ENCODE data around the gene PPRC1.

The PPRC1 gene

DNA sequence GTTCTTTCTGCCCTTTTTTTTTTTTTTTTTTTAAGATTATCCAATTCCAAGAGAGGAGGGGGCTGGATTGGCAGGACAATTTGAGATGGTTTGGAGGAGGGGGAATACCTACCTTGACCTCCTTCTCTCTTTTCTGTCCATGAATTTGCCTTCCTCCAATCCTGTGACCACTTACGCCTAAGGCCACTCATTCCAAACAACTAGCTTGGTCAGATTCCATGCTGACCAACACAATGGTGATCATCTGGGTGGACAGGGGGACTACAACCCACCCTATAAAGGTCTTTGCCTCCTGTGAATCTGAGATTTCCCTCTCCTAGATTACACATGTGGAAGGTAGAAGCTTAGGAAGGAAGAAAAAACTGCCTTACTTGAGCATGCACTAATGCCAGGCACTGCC, 10.4 kb upstream of the PPRC1 start:
- TF ChIP-seq, protein P1, sequence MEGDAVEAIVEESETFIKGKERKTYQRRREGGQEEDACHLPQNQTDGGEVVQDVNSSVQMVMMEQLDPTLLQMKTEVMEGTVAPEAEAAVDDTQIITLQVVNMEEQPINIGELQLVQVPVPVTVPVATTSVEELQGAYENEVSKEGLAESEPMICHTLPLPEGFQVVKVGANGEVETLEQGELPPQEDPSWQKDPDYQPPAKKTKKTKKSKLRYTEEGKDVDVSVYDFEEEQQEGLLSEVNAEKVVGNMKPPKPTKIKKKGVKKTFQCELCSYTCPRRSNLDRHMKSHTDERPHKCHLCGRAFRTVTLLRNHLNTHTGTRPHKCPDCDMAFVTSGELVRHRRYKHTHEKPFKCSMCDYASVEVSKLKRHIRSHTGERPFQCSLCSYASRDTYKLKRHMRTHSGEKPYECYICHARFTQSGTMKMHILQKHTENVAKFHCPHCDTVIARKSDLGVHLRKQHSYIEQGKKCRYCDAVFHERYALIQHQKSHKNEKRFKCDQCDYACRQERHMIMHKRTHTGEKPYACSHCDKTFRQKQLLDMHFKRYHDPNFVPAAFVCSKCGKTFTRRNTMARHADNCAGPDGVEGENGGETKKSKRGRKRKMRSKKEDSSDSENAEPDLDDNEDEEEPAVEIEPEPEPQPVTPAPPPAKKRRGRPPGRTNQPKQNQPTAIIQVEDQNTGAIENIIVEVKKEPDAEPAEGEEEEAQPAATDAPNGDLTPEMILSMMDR (IDR thresholded peaks at IDR 0.05; ENCODE audit: low read length): no peak
- no peak overlapping the region for H3K4me2 ChIP-seq (ENCODE audit: low read depth, low read length)
- no peaks in the 10 kb centered on the region for H4K20me1 ChIP-seq (ENCODE audit: insufficient read depth, low read length)
- H2AFZ ChIP-seq (ENCODE audit: low read length): no peak overlapping the region
- no peaks in the 10 kb centered on the region for H3K9me3 ChIP-seq (replicated peaks; ENCODE audit: insufficient read depth, low read length)
- no peak overlapping the region for H3K27ac ChIP-seq (ENCODE audit: low read length)
- H3K4me1 ChIP-seq (ENCODE audit: low read length): peaks cover 13% of the 10 kb centered on the region
- H3K36me3 ChIP-seq (replicated peaks; ENCODE audit: insufficient read depth, low read length): no peaks in the 10 kb centered on the region
- no peaks in the 10 kb centered on the region for H3F3A ChIP-seq (ENCODE audit: insufficient read depth, low read length)
- H3K9ac ChIP-seq (ENCODE audit: low read length): no peak overlapping the region
- no peaks in the 10 kb centered on the region for H3K9me2 ChIP-seq (replicated peaks; ENCODE audit: insufficient read depth, low read length)
- H3K27me3 ChIP-seq (replicated peaks; ENCODE audit: insufficient read depth, low read length): no peaks in the 10 kb centered on the region
- H3K4me3 ChIP-seq (ENCODE audit: low read length): no peak overlapping the region
- peaks cover 23% of the 10 kb centered on the region for H3K79me2 ChIP-seq (ENCODE audit: low read length)
- DNase-seq: no peak

- TF ChIP-seq, protein P1 (IDR thresholded peaks at IDR 0.05; ENCODE audit: low read length): no peak
- TF ChIP-seq EZH2phosphoT487 (IDR thresholded peaks at IDR 0.05; ENCODE audit: low read length): no peak
- no peak for TF ChIP-seq EZH2 (optimal IDR thresholded peaks at IDR 0.05; ENCODE audit: low read depth, low read length)
- Histone ChIP-seq H3K9me3 (replicated peaks; ENCODE audit: insufficient read depth, low read length) (no peaks in the 10 kb centered on the region), H3K27me3 (replicated peaks; ENCODE audit: insufficient read depth, low read length) (no peaks in the 10 kb centered on the region), H3K4me3 (ENCODE audit: low read length) (no peak overlapping the region), H3K4me2 (ENCODE audit: low read depth, low read length) (no peak overlapping the region), H3K36me3 (replicated peaks; ENCODE audit: insufficient read depth, low read length) (no peaks in the 10 kb centered on the region), H3F3A (ENCODE audit: insufficient read depth, low read length) (no peaks in the 10 kb centered on the region), H4K20me1 (ENCODE audit: insufficient read depth, low read length) (no peaks in the 10 kb centered on the region), H2AFZ (ENCODE audit: low read length) (no peak overlapping the region), H3K9me2 (replicated peaks; ENCODE audit: insufficient read depth, low read length) (no peaks in the 10 kb centered on the region), H3K27ac (ENCODE audit: low read length) (no peak overlapping the region), H3K79me2 (ENCODE audit: low read length) (peaks cover 17% of the 10 kb centered on the region), H3K4me1 (ENCODE audit: low read length) (peaks cover 13% of the 10 kb centered on the region; the same call in 1 of the 2 replicates), H3K9ac (ENCODE audit: low read length) (no peak overlapping the region)
- no peak for DNase-seq
Measured at GRCh38 chr10:102123223-102123622, 9.6 kb upstream of the PPRC1 start.

- Histone ChIP-seq H3K27ac (ENCODE audit: low read length) (no peak overlapping the region), H4K20me1 (ENCODE audit: insufficient read depth, low read length) (peaks cover 12% of the 10 kb centered on the region; the same call in 1 of the 2 replicates), H3K36me3 (replicated peaks; ENCODE audit: insufficient read depth, low read length) (no peaks in the 10 kb centered on the region), H3K9me2 (replicated peaks; ENCODE audit: insufficient read depth, low read length) (no peaks in the 10 kb centered on the region), H3K79me2 (ENCODE audit: low read length) (peaks cover 37% of the 10 kb centered on the region), H3K4me3 (ENCODE audit: low read length) (0 out of 2 replicates have a peak overlapping the region, but pooled peaks have one; percentile 91), H3F3A (ENCODE audit: insufficient read depth, low read length) (no peaks in the 10 kb centered on the region), H3K27me3 (replicated peaks; ENCODE audit: insufficient read depth, low read length) (no peaks in the 10 kb centered on the region), H3K4me1 (ENCODE audit: low read length) (0 out of 2 replicates have a peak, but pooled peaks cover 13% of the 10 kb centered on the region), H3K9me3 (replicated peaks; ENCODE audit: insufficient read depth, low read length) (no peaks in the 10 kb centered on the region), H3K4me2 (ENCODE audit: low read depth, low read length) (peak overlapping the region; percentile 50; the same call in 1 of the 2 replicates), H3K9ac (ENCODE audit: low read length) (no peak overlapping the region), H2AFZ (ENCODE audit: low read length) (peak overlapping the region; percentile 80; the same call in 1 of the 2 replicates)
- TF ChIP-seq EZH2phosphoT487 (IDR thresholded peaks at IDR 0.05; ENCODE audit: low read length) (no peak), EZH2 (optimal IDR thresholded peaks at IDR 0.05; ENCODE audit: low read depth, low read length) (no peak)
- TF ChIP-seq, protein P1 (IDR thresholded peaks at IDR 0.05; ENCODE audit: low read length): no peak
- DNase-seq: no peak
Measured at GRCh38 chr10:102131286-102132170, 1.3 kb upstream of the PPRC1 start.

Data from MM.1S (cell line).